HFFc6 (cell line): Measurements from ENCODE around the gene NRTN. TPM values are rescaled to one million over a fixed set of nuclear protein-coding genes. Genes with fewer than 3 reads are reported as not detected.

Experiments used
- DNase-seq: peaks from one replicate; pipeline ENCODE4 v3.0.0-alpha.2; 2018
- H3K27ac Mint-ChIP-seq: 2 replicates; pipeline ENCODE4 v1.8.0; 2020; ENCODE audit warnings: mild to moderate bottlenecking, mixed read lengths
- H3K27me3 Mint-ChIP-seq: 2 replicates; pipeline ENCODE4 v1.8.0; 2021; ENCODE audit warnings: mild to moderate bottlenecking, moderate library complexity, mixed read lengths; ENCODE audit not compliant: insufficient read depth
- H3K36me3 Mint-ChIP-seq: 2 replicates; pipeline ENCODE4 v1.8.0; 2021; ENCODE audit warnings: low read depth, mixed read lengths
- H3K4me1 Mint-ChIP-seq: 2 replicates; pipeline ENCODE4 v1.8.0; 2020; ENCODE audit warnings: low read depth, mixed read lengths
- H3K4me3 Mint-ChIP-seq: 2 replicates; pipeline ENCODE4 v1.8.0; 2020; ENCODE audit warnings: mild to moderate bottlenecking, moderate library complexity, mixed read lengths
- H3K9me3 Mint-ChIP-seq: 2 replicates; pipeline ENCODE4 v1.8.0; 2020; ENCODE audit warnings: mild to moderate bottlenecking, mixed read lengths
- total RNA-seq, 6 experiments: library from RNA; stranded (reverse); fragmentation: NEBNext Ultra II Directional; extraction: Animal tissue kit (Norgen Biotek cat#: 25700); gene quantifications; 2 replicates in 1 of 6; 3 replicates in 5 of 6; pipeline ENCODE4 v1.2.3, GENCODE V29; 2021
- TF ChIP-seq, protein P1 (sequence below): fragments of 200-600 bp; sonication (generic); IDR thresholded peaks from 2 replicates; pipeline ENCODE4 v1.5.0; 2021; ENCODE audit warnings: antibody characterized with exemption, mild to moderate bottlenecking

The NRTN gene
- total RNA-seq, 6 experiments from 2014 or later = not detected

DNA sequence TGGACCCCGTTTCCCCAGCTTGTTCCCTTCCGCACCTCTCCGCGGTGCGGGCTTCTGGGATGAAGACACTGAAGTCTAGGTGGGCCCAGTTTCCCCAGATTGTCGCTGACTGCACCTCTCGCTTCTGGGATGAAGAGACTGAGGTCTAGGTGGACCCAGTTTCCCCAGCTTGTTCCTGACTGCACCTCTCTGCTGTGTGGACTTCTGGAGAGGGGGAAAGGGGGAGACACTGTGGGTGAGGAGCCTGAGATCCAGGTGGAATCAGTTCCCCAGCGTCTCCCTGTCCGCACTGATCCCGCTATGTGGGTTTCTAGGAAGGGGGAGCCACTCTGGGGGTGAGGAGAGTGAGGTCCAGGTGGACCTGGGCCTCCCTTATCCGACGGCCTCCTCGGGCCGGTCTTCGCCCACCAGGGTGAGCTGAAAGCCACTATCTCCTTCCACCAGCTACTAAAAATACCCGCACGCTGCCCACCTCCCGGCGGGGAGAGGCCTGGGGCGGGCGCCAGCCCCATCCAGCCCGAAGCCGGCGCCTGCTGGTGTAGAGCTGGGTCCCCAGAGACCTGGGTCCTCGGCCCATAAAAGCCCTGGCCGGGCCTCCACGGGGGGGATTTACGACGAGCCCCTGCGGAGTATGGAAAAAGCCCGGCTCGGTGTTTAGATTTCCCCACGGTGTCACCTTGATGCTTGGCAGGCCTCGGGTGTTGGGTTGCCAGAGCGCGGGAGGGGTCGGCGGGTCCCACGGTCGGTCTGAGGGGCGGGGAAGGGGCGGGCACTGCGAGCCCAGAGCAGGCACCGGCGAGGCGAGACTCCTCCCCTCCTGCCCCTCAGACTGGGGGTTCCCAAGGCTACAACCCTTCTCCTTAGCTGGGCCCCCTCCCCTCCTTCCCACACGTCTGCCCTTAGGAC lies 24.0 kb downstream of the NRTN start:
- H3K27me3 Mint-ChIP-seq = peaks cover 37% of the 10 kb centered on the region
- H3K9me3 Mint-ChIP-seq = no peaks in the 10 kb centered on the region
- no peak overlapping the region for H3K27ac Mint-ChIP-seq
- H3K36me3 Mint-ChIP-seq = peaks cover 4% of the 10 kb centered on the region; the same call in 1 of the 2 replicates
- TF ChIP-seq, protein P1, sequence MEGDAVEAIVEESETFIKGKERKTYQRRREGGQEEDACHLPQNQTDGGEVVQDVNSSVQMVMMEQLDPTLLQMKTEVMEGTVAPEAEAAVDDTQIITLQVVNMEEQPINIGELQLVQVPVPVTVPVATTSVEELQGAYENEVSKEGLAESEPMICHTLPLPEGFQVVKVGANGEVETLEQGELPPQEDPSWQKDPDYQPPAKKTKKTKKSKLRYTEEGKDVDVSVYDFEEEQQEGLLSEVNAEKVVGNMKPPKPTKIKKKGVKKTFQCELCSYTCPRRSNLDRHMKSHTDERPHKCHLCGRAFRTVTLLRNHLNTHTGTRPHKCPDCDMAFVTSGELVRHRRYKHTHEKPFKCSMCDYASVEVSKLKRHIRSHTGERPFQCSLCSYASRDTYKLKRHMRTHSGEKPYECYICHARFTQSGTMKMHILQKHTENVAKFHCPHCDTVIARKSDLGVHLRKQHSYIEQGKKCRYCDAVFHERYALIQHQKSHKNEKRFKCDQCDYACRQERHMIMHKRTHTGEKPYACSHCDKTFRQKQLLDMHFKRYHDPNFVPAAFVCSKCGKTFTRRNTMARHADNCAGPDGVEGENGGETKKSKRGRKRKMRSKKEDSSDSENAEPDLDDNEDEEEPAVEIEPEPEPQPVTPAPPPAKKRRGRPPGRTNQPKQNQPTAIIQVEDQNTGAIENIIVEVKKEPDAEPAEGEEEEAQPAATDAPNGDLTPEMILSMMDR = no peak
- no peaks in the 10 kb centered on the region for H3K4me1 Mint-ChIP-seq
- H3K4me3 Mint-ChIP-seq = peak overlapping the region; percentile 71
- DNase-seq = no peak

- H3K27me3 Mint-ChIP-seq = peaks cover 44% of the 10 kb centered on the region
Observed at GRCh38 chr19:5829567-5830310, 24.9 kb downstream of the NRTN start.

DNA sequence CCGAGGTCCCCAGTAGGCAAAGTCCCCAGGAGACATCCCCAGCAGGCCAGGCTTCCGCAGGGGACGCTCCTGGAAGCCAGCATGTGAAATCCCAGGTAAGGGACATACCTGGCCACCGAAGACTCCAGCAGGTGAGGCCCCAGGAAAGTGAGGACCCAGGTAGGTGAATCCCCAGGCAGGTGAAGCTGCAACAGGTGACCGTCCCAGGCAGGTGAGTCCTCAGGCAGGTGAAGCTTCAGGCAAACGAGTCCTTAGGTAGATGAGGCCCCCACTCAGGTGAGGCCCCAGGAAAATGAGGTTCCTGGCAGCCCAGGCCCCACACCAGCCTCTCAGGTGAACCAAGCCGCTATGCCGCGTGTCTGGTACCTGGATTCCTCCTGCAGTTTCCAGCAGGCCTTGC lies 26.3 kb downstream of the NRTN start:
- H3K27me3 Mint-ChIP-seq = peaks cover 56% of the 10 kb centered on the region
- DNase-seq = no peak
- TF ChIP-seq, protein P1 = no peak
- H3K27ac Mint-ChIP-seq = no peak overlapping the region
- no peak overlapping the region for H3K4me3 Mint-ChIP-seq
- H3K9me3 Mint-ChIP-seq = no peaks in the 10 kb centered on the region
- no peaks in the 10 kb centered on the region for H3K4me1 Mint-ChIP-seq
- H3K36me3 Mint-ChIP-seq = peaks cover 4% of the 10 kb centered on the region; the same call in 1 of the 2 replicates

More at GRCh38 chr19:5829567-5830310, 24.9 kb downstream of the NRTN start:
- DNase-seq = no peak
- TF ChIP-seq, protein P1 = no peak
- Mint-ChIP-seq H3K36me3 (peaks cover 4% of the 10 kb centered on the region; the same call in 1 of the 2 replicates), H3K4me3 (no peak overlapping the region), H3K27ac (no peak overlapping the region), H3K9me3 (no peaks in the 10 kb centered on the region), H3K4me1 (no peaks in the 10 kb centered on the region)

DNA sequence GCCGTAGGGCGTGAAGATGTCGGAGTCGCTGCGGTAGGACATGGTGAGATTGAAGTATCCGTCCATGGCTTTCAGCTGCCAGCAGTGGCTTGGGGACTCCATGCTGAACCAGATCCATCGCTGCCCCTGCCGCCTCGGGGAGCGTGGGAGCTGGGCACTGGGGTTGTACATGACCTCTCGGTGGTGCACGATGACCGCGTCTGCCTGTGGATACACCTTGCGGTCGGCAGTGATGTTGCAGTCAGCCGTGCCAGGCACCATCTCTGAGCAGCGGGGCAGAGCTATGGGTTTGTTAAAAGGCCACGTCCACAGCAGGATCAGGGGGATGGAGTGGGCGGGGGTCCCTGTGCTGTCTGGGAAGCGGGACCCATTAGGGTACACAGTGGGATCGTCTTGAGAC lies 27.2 kb downstream of the NRTN start:
- peaks cover 3% of the 10 kb centered on the region; the same call in 1 of the 2 replicates for H3K36me3 Mint-ChIP-seq
- TF ChIP-seq, protein P1 = no peak
- no peak overlapping the region for H3K4me3 Mint-ChIP-seq
- H3K9me3 Mint-ChIP-seq = no peaks in the 10 kb centered on the region
- H3K27ac Mint-ChIP-seq = no peak overlapping the region
- no peak for DNase-seq
- no peaks in the 10 kb centered on the region for H3K4me1 Mint-ChIP-seq
- peaks cover 52% of the 10 kb centered on the region for H3K27me3 Mint-ChIP-seq

GRCh38 chr19:5832527-5833216 lies 27.8 kb downstream of the NRTN start:
- Mint-ChIP-seq H3K4me1 (no peaks in the 10 kb centered on the region), H3K27ac (no peak overlapping the region), H3K9me3 (no peaks in the 10 kb centered on the region), H3K4me3 (no peak overlapping the region), H3K27me3 (peaks cover 51% of the 10 kb centered on the region), H3K36me3 (no peaks in the 10 kb centered on the region)
- TF ChIP-seq, protein P1 = no peak
- DNase-seq = no peak
